KMS-11 (cell line): Measurements from ENCODE around the gene GCAT.

Experiments used
- H2AFZ ChIP-seq: fragments of 200-600 bp; sonication (generic); 2 replicates; pipeline ENCODE4 v1.6.1; 2016; ENCODE audit warnings: antibody characterized with exemption, mixed run types, low read depth
- H3K27ac ChIP-seq: fragments of 200-600 bp; sonication (generic); 2 replicates; pipeline ENCODE4 v1.6.1; 2016; ENCODE audit warnings: mild to moderate bottlenecking, mixed run types
- H3K27me3 ChIP-seq: fragments of 200-600 bp; sonication (generic); 2 replicates; pipeline ENCODE4 v1.6.1; 2017; ENCODE audit warnings: mild to moderate bottlenecking, low read depth, mixed run types, moderate library complexity; ENCODE audit not compliant: insufficient read depth
- H3K36me3 ChIP-seq: fragments of 200-600 bp; sonication (generic); 2 replicates; pipeline ENCODE4 v1.6.1; 2017; ENCODE audit warnings: mild to moderate bottlenecking, mixed run types; ENCODE audit not compliant: insufficient read depth
- H3K4me1 ChIP-seq: fragments of 200-600 bp; sonication (generic); 2 replicates; pipeline ENCODE4 v1.6.1; 2016; ENCODE audit warnings: mild to moderate bottlenecking, low read depth, mixed run types; ENCODE audit not compliant: poor library complexity, severe bottlenecking
- H3K4me2 ChIP-seq: fragments of 200-600 bp; sonication (generic); 2 replicates; pipeline ENCODE4 v1.7.0; 2016; ENCODE audit warnings: mild to moderate bottlenecking, mixed run types
- H3K4me3 ChIP-seq: fragments of 200-600 bp; sonication (generic); IDR thresholded peaks from 2 replicates; pipeline ENCODE4 v1.6.1; 2017; ENCODE audit warnings: low read depth, low read length, mixed read lengths; ENCODE audit not compliant: insufficient read depth
- H3K79me2 ChIP-seq: fragments of 200-600 bp; sonication (generic); 2 replicates; pipeline ENCODE4 v1.6.1; 2016; ENCODE audit warnings: low read depth, mixed run types; ENCODE audit not compliant: insufficient read depth
- H3K9ac ChIP-seq: fragments of 200-600 bp; sonication (generic); 2 replicates; pipeline ENCODE4 v1.6.1; 2016; ENCODE audit warnings: mild to moderate bottlenecking, mixed run types
- H4K20me1 ChIP-seq: fragments of 200-600 bp; sonication (generic); 2 replicates; pipeline ENCODE4 v1.6.1; 2016; ENCODE audit warnings: mild to moderate bottlenecking, mixed run types; ENCODE audit not compliant: insufficient read depth
- CTCF ChIP-seq: fragments of 200-600 bp; sonication (generic); conservative IDR thresholded peaks from 2 replicates; pipeline ENCODE4 v1.6.1; 2017; ENCODE audit warnings: low read depth, mild to moderate bottlenecking, antibody characterized with exemption, low read length, moderate library complexity, mixed read lengths

GCAT gene

GRCh38 chr22:37812869-37813678, 5.3 kb downstream of the GCAT start:
- no peak for TF ChIP-seq CTCF
- no peaks in the 10 kb centered on the region for H3K36me3 ChIP-seq
- H3K79me2 ChIP-seq = no peaks in the 10 kb centered on the region
- H4K20me1 ChIP-seq = no peaks in the 10 kb centered on the region
- no peak overlapping the region for H3K27ac ChIP-seq
- no peak overlapping the region for H3K4me3 ChIP-seq
- no peak overlapping the region for H3K9ac ChIP-seq
- no peak overlapping the region for H2AFZ ChIP-seq
- H3K4me1 ChIP-seq = peaks cover 11% of the 10 kb centered on the region
- no peaks in the 10 kb centered on the region; the same call in 1 of the 2 replicates for H3K27me3 ChIP-seq
- H3K4me2 ChIP-seq = no peak overlapping the region

- Histone ChIP-seq H3K36me3 (no peaks in the 10 kb centered on the region), H3K4me1 (peaks cover 7% of the 10 kb centered on the region), H3K79me2 (no peaks in the 10 kb centered on the region), H2AFZ (no peak overlapping the region), H3K4me2 (no peak overlapping the region), H3K9ac (no peak overlapping the region), H3K4me3 (no peak overlapping the region), H4K20me1 (no peaks in the 10 kb centered on the region), H3K27ac (no peak overlapping the region), H3K27me3 (no peaks in the 10 kb centered on the region)
- TF ChIP-seq CTCF = no peak
Measured at GRCh38 chr22:37815593-37815992, 7.9 kb downstream of the GCAT start.

GRCh38 chr22:37816543-37817180, 8.9 kb downstream of the GCAT start:
- H4K20me1 ChIP-seq = no peaks in the 10 kb centered on the region
- no peak overlapping the region for H3K4me2 ChIP-seq
- H3K9ac ChIP-seq = no peak overlapping the region
- H2AFZ ChIP-seq = no peak overlapping the region
- no peaks in the 10 kb centered on the region for H3K36me3 ChIP-seq
- H3K27me3 ChIP-seq = no peaks in the 10 kb centered on the region
- H3K79me2 ChIP-seq = no peaks in the 10 kb centered on the region
- H3K4me1 ChIP-seq = peaks cover 7% of the 10 kb centered on the region
- no peak overlapping the region for H3K27ac ChIP-seq
- TF ChIP-seq CTCF = no peak
- H3K4me3 ChIP-seq = no peak overlapping the region

- no peak overlapping the region for H3K4me3 ChIP-seq
- H3K79me2 ChIP-seq = no peaks in the 10 kb centered on the region
- peak overlapping the region; percentile 95 for H2AFZ ChIP-seq
- peaks cover 7% of the 10 kb centered on the region for H3K4me1 ChIP-seq
- no peaks in the 10 kb centered on the region for H3K27me3 ChIP-seq
- peak; percentile 87 for TF ChIP-seq CTCF
- no peak overlapping the region for H3K27ac ChIP-seq
- H4K20me1 ChIP-seq = no peaks in the 10 kb centered on the region
- no peaks in the 10 kb centered on the region for H3K36me3 ChIP-seq
- H3K4me2 ChIP-seq = peak overlapping the region; percentile 68
- H3K9ac ChIP-seq = peak overlapping the region; percentile 9; the same call in 1 of the 2 replicates
Measured at GRCh38 chr22:37817705-37818408, 10.1 kb downstream of the GCAT start.
